Measurements from ENCODE around the gene HOXC12.
A peak's percentile ranks its signal among the peaks of the same experiment; 100 is the strongest.

The HOXC12 gene

DNA sequence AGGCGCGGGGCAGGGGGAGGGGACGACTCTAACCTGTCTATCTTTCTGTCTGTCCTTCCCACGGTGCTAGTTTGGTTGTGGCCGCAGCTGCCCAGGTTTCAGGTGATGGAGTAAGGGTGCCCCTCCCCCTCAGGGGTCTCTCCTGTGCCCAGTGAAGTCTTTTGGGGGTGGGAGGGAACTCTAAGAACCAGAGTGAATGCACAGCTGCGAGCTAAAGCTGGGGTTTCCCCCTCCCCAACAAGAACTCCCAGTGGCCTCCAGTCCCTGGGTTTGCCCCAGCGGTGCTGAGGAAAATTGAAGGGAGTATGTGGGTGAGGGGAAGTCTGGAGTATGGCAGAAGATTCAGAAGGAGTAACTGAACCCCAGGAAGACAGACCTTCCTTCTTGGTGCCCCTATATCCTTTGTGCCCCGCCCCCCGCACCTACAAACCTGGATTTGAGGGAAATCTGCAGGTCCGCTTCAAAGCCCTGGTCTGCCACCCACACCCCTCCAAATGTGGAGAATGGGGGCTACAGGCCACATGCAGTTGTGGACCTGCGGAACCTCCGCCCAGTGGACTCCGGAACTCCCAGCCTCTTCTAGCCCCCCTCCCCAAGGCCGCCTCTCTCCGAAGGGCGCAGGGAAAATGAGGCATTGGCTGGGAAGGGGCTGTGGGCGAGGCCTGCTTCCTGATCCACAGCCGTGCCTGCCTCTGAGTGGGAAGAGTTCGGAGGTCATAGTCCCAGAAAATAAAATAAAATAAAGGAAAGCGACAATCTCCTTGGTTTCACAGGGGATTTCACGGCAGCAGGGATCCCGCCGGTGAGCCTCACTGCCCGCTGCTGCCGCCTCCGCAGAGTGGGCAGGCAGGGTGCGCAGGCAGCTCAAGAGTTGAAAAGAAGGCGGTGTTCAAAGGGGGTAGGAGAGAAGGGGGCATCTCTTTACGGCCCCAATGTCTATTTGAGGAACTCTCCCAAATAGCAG is 41.8 kb downstream of the HOXC12 start:
- Histone ChIP-seq H3K4me1 (no peaks in the 10 kb centered on the region), H3K27ac (no peak overlapping the region), H3K9me3 (peaks cover 5% of the 10 kb centered on the region; the same call in 1 of the 2 replicates), H3K4me2 (peak overlapping the region; percentile 37; the same call in 1 of the 2 replicates), H3K9ac (no peak overlapping the region), H3K4me3 (no peak overlapping the region), H3K27me3 (peaks cover 100% of the 10 kb centered on the region), H4K20me1 (peaks cover 98% of the 10 kb centered on the region), H3K36me3 (no peaks in the 10 kb centered on the region)
- no peak for TF ChIP-seq Cebpa-rat (IDR thresholded peaks at IDR 0.05)

DNA sequence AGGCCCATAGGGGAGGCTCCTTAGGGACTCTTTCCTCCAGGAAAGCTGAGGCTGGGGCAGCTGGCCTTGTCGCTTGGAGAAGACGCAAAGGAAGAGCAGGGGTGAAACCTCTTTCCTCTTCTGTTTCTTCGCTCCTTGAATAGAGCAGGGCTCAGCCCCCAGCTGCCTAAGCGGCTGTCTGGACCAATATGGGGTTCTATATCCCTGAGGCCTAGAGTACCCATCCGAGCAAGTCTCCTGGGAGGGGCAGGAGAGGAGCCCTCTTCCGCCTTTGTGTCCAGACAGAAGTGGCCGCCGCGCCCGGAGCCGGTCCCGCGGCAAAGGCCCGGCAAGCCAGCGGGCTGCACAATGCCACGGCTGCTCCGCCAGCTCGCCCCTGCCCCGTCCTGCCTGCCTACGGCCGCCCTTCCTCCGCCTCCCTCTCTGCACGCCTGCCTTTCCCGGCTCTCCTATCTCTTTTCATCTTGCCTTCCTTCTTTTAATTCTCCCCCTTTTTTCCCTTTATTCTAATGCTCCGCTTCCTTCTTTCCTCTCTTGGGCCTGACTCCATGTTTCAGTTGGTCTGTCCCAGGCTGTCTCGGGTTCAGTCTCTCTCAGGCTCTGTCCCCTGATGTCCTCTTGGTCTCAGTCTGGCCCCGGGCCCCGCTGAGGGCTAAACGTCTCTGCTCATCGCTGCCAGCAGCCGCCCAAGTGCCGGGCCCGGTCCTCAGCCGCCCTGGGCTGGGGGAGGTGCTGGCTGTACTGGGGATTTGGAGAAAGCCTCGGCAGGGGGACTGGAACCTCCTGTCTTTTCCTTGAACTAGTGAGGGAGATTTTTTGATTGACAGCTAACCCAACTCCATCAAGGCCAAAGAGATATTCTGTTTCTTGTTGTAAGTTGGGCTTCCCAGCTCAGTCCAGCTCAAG is 42.8 kb downstream of the HOXC12 start:
- Histone ChIP-seq H3K4me3 (no peak overlapping the region), H4K20me1 (peaks cover 98% of the 10 kb centered on the region), H3K4me2 (no peak overlapping the region), H3K4me1 (no peaks in the 10 kb centered on the region), H3K27me3 (peaks cover 100% of the 10 kb centered on the region), H3K9ac (no peak overlapping the region), H3K27ac (no peak overlapping the region), H3K36me3 (no peaks in the 10 kb centered on the region), H3K9me3 (peaks cover 5% of the 10 kb centered on the region; the same call in 1 of the 2 replicates)
- TF ChIP-seq Cebpa-rat (IDR thresholded peaks at IDR 0.05): no peak

DNA sequence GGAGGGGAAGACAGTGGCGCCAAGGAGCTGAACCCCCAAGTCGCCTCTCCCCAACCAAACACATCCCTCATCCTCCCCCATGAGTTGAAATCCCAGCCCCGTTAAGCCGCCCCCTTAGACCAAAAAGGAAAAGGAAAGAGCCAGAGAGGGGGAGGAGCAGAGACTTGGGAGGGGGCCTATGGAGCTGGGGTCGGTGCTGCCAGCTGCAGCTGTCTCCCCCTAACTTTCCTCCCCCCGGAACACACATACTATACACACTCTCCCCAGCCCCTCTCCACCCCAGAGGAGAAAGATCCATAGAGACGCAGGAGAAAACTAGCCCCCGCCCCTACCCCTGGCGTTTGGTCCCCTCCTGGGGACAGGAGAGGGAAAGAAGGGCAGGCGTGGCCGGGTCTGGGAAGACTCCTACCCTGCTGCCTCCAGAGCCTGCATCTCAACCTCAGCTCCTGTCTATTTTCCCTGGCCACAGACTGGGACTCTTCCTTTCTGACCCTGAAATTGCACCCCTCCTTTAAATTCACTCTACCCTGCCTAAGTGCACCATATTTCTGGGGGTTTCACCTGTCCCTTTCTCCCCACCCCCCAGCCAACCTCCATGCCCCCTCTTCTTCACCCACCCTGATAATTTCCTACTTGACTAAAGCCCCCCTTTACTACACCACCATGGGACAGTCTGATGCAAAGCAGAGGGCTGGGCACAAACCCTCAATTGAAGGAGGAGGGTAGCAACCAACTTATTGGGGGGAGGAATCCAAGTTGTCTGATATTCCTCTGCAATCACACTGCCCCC is 43.6 kb downstream of the HOXC12 start:
- Histone ChIP-seq H3K36me3 (no peaks in the 10 kb centered on the region), H3K27me3 (peaks cover 100% of the 10 kb centered on the region), H3K4me3 (no peak overlapping the region), H4K20me1 (peaks cover 97% of the 10 kb centered on the region), H3K9ac (no peak overlapping the region), H3K27ac (no peak overlapping the region), H3K4me2 (no peak overlapping the region), H3K9me3 (peaks cover 5% of the 10 kb centered on the region; the same call in 1 of the 2 replicates), H3K4me1 (no peaks in the 10 kb centered on the region)
- no peak for TF ChIP-seq Cebpa-rat (IDR thresholded peaks at IDR 0.05)

DNA sequence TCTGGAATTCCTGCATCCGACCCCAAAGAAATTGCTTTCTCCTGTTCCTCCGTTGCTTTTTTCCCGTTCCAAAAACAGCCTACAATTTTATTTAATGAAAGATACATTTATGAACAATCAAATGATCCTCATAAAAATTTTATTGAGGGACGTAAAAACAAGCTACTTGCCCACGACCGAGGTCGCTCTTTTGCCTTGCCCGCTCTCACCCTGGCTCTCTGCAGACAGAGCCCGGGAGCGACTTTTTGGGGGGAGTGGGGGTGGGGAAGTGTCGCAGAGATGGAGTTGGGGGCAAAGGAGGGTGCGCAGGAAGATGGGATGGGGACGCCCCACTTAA is 44.2 kb downstream of the HOXC12 start:
- H3K27me3 ChIP-seq: peaks cover 100% of the 10 kb centered on the region

DNA sequence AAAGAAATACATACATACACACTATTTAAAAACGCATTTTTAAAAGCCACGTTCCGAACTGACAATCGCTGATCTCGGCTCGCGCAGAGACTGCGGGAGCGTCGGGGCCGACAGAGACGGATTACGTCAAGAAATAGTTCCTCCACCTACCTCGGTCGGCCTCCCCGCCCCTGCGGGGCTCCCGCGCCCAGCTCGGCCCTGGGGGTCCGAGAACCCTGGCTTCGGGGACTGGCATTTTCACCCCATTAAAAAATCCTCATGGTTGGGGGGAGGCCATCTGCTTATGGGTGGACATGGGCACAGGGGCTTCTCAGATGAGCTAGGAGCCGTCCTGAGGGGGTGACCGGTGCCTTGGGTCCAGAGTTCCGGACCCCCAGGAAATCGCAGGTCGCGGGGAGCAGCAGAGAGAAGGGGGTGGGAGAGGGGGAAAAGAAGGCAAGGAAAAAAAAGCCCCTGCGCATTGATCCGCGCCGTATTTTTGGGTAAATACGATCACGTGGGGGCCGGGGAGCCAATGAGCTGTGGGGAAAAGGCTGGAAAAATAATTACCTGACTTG is 44.9 kb downstream of the HOXC12 start:
- Histone ChIP-seq H3K36me3 (no peaks in the 10 kb centered on the region), H3K4me1 (no peaks in the 10 kb centered on the region), H3K4me2 (no peak overlapping the region), H3K27me3 (peaks cover 100% of the 10 kb centered on the region), H4K20me1 (peaks cover 96% of the 10 kb centered on the region), H3K9me3 (peaks cover 5% of the 10 kb centered on the region; the same call in 1 of the 2 replicates), H3K4me3 (no peak overlapping the region), H3K9ac (no peak overlapping the region), H3K27ac (no peak overlapping the region)
- TF ChIP-seq Cebpa-rat (IDR thresholded peaks at IDR 0.05): no peak

More for the DNA sequence above, 44.2 kb downstream of the HOXC12 start:
- H3K4me3 ChIP-seq: no peak overlapping the region
- TF ChIP-seq Cebpa-rat (IDR thresholded peaks at IDR 0.05): no peak
- no peak overlapping the region for H3K4me2 ChIP-seq
- H3K36me3 ChIP-seq: no peaks in the 10 kb centered on the region
- peaks cover 5% of the 10 kb centered on the region; the same call in 1 of the 2 replicates for H3K9me3 ChIP-seq
- no peaks in the 10 kb centered on the region for H3K4me1 ChIP-seq
- no peak overlapping the region for H3K9ac ChIP-seq
- no peak overlapping the region for H3K27ac ChIP-seq
- H4K20me1 ChIP-seq: peaks cover 96% of the 10 kb centered on the region

DNA sequence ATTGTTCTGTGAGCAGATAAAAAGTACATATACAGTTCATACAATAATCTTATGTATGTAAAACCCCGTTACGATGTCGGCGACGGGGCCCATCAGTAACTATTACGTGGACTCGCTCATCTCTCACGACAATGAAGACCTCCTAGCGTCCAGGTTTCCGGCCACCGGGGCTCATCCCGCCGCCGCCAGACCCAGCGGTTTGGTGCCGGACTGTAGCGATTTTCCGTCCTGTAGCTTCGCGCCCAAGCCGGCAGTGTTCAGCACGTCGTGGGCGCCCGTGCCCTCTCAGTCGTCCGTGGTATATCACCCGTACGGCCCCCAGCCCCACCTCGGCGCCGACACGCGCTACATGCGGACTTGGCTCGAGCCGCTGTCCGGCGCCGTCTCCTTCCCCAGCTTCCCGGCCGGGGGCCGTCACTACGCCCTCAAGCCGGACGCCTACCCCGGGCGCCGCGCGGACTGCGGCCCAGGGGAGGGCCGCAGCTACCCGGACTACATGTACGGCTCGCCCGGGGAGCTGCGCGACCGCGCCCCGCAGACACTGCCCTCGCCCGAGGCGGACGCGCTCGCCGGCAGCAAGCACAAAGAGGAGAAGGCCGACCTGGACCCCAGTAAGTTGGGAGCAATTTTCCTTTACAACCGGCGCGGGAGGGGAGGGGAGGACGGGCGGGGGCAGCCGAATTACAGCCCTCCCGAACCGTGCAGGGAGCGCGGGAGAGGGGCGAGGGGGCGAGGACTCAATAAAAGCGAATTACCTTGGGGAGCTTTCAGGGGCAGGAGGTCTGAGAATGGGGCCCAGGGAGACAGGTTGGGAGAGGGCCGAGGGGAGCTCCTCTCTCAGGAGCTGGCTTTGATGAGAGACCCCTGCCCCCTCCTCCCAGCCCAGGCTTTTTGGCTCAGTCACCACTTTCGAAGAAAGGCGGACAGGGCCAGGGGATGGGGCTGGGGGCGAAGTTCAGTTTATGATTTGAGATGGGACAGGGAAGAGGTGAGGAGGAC is 45.7 kb downstream of the HOXC12 start, which contains the start of gene HOXC9:
TSS of gene HOXC9 (plus strand) at position 46 of the 999 bp plus-strand sequence. CDS start at position 74, 28 bp downstream.
- Histone ChIP-seq H3K27me3 (peaks cover 100% of the 10 kb centered on the region), H3K4me3 (no peak within 1 kb of the TSS), H3K27ac (no peak within 1 kb of the TSS), H4K20me1 (peaks cover 96% of the 10 kb centered on the region), H3K4me2 (no peak within 1 kb of the TSS), H3K9ac (no peak within 1 kb of the TSS), H3K36me3 (no peaks in the 10 kb centered on the region), H3K9me3 (peaks cover 5% of the 10 kb centered on the region; the same call in 1 of the 2 replicates), H3K4me1 (no peaks in the 10 kb centered on the region)
- no peak for TF ChIP-seq Cebpa-rat (IDR thresholded peaks at IDR 0.05)

DNA sequence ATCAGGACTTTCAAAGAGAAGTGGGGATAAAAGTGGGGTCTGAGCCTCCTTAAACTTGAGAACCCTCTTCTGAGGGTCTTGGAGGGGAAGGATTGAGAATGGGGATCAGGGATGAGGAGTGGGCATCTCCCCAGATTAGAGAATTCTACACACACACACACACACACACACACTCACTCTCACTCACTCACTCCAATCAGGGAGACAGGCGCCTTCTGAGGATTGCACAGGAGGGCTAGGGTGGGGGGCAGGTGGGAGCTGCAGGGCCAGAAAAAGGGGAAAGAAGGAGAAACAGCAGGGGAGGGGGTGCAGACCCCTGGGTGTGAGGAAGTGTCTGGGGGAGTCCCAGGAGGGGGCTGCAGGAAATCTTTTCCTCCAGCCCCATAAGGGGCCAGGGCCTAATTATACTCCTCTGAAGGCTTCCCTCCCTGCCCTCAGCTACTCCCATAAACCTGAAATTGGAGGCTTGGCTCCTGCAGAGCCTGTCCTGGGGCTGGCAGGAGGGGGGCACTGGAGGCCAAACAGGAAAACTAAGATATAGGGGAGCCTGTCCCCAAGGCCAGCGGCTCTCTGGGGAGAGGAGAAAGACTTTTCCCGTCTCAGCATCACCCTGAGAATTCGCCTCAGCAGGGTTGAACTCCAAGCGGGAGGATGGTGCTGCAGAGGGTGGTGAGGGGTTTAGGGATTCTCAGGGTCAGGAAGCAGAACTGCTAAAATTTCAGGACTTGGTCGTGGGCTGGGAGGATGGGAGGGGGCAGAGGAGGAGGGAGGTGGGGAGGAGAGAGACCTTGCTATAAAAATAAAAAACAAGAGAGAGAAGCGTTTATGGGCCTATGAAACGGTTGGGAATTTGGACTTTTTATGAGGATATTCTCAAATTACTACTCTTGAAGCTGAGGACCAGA is 46.8 kb downstream of the HOXC12 start:
- H3K27me3 ChIP-seq: peaks cover 100% of the 10 kb centered on the region
- no peak overlapping the region for H3K27ac ChIP-seq
- peaks cover 96% of the 10 kb centered on the region for H4K20me1 ChIP-seq
- no peak overlapping the region for H3K4me3 ChIP-seq
- no peak overlapping the region for H3K4me2 ChIP-seq
- no peak overlapping the region for H3K9ac ChIP-seq
- H3K9me3 ChIP-seq: peaks cover 5% of the 10 kb centered on the region; the same call in 1 of the 2 replicates
- peaks cover 4% of the 10 kb centered on the region; the same call in 1 of the 2 replicates for H3K4me1 ChIP-seq
- no peak for TF ChIP-seq Cebpa-rat (IDR thresholded peaks at IDR 0.05)
- H3K36me3 ChIP-seq: no peaks in the 10 kb centered on the region
